Neural cell (in vitro differentiated cells): ENCODE measurements around the gene JAGN1.

Source experiments
- CTCF ChIP-seq: fragments of 450-650 bp; IDR thresholded peaks from 2 replicates; pipeline ENCODE4 v1.5.1; 2014; ENCODE audit warnings: antibody characterized with exemption, mild to moderate bottlenecking, moderate library complexity; ENCODE audit not compliant: poor library complexity, severe bottlenecking
- EP300 ChIP-seq: fragments of 450-650 bp; conservative IDR thresholded peaks from 2 replicates; pipeline ENCODE4 v1.6.1; 2014; ENCODE audit warnings: antibody characterized with exemption, mild to moderate bottlenecking, moderate library complexity; ENCODE audit not compliant: poor library complexity, severe bottlenecking

GRCh38 chr3:9934993-9935392, 44.6 kb downstream of the JAGN1 start:
- TF ChIP-seq CTCF (no peak), EP300 (no peak)
